Central memory CD4-positive, alpha-beta T cell (primary cell): ENCODE data around the gene TMEM59L.
"Not testable (repeated sequence)": the region's sequence is repeated elsewhere in the genome, so short reads cannot be mapped to it uniquely, and the experiment has no call there.

Source experiments
- DNase-seq: peaks from one replicate; pipeline ENCODE4 v3.0.0; 2022
- total RNA-seq, 3 experiments: gene quantifications; one replicate each; lab custom pipeline; 2026; lab: John Stamatoyannopoulos, UW

The TMEM59L gene
- 0 to 0.58 (median 0.04) reads per million in 3 experiments for total RNA-seq

- DNase-seq: peak; percentile 55
Observed at GRCh38 chr19:18612772-18613588, at the start of gene TMEM59L. TSS of gene TMEM59L (plus strand) at chr19:18612870. CDS start at chr19:18612959, 89 bp downstream.

GRCh38 chr19:18566953-18567352, 45.7 kb upstream of the TMEM59L start:
- DNase-seq: no peak

- no peak for DNase-seq
Observed at GRCh38 chr19:18568367-18568766, 44.3 kb upstream of the TMEM59L start.

- DNase-seq: peak; percentile 99
Observed at GRCh38 chr19:18571564-18572344, 40.9 kb upstream of the TMEM59L start, which contains the start of gene UBA52. TSS of gene UBA52 (plus strand) at chr19:18571857. CDS start at chr19:18573301, 1,444 bp downstream.

- no peak for DNase-seq
Observed at GRCh38 chr19:18574691-18575291, 37.9 kb upstream of the TMEM59L start.

- DNase-seq: no peak
Observed at GRCh38 chr19:18576383-18576782, 36.3 kb upstream of the TMEM59L start.

GRCh38 chr19:18577365-18577914, 35.2 kb upstream of the TMEM59L start:
- no peak for DNase-seq

GRCh38 chr19:18580311-18580710, 32.4 kb upstream of the TMEM59L start:
- no peak for DNase-seq

GRCh38 chr19:18586306-18586705, 26.4 kb upstream of the TMEM59L start:
- DNase-seq: no peak

- no peak for DNase-seq
Observed at GRCh38 chr19:18587561-18587960, 25.1 kb upstream of the TMEM59L start.

GRCh38 chr19:18587962-18588610, 24.6 kb upstream of the TMEM59L start:
- DNase-seq: no peak

- DNase-seq: peak; percentile 86
Observed at GRCh38 chr19:18588611-18589379, 23.9 kb upstream of the TMEM59L start, which contains the start of gene REX1BD. TSS of gene REX1BD (plus strand) at chr19:18588798. CDS start at chr19:18588802, 4 bp downstream.

GRCh38 chr19:18589380-18590272, 23.0 kb upstream of the TMEM59L start:
- no peak for DNase-seq

- no peak for DNase-seq
Observed at GRCh38 chr19:18590273-18591272, 22.1 kb upstream of the TMEM59L start.

GRCh38 chr19:18591735-18592385, 20.8 kb upstream of the TMEM59L start:
- DNase-seq: no peak

- DNase-seq: not testable (repeated sequence)
Observed at GRCh38 chr19:18592732-18593131, 19.9 kb upstream of the TMEM59L start.

- DNase-seq: no peak
Observed at GRCh38 chr19:18593367-18594095, 19.1 kb upstream of the TMEM59L start.
